Activated CD4-positive, alpha-beta T cell treated with anti-CD3 and anti-CD28 coated beads for 24 hours (primary cell): Measurements from ENCODE around the gene DENND1A.

Experiments
- DNase-seq, 2 donors: peaks; one replicate each; pipeline ENCODE4 v3.0.0-alpha.2; 2020; ENCODE audit warnings: low read depth in 2 of 2

Gene DENND1A

GRCh38 chr9:123584202-123585176 lies 345.4 kb downstream of the DENND1A start:
- no peak for DNase-seq

GRCh38 chr9:123583646-123584045 lies 346.3 kb downstream of the DENND1A start:
- no peak for DNase-seq

- DNase-seq = no peak
Observed at GRCh38 chr9:123571240-123571639, 358.7 kb downstream of the DENND1A start.

DNA sequence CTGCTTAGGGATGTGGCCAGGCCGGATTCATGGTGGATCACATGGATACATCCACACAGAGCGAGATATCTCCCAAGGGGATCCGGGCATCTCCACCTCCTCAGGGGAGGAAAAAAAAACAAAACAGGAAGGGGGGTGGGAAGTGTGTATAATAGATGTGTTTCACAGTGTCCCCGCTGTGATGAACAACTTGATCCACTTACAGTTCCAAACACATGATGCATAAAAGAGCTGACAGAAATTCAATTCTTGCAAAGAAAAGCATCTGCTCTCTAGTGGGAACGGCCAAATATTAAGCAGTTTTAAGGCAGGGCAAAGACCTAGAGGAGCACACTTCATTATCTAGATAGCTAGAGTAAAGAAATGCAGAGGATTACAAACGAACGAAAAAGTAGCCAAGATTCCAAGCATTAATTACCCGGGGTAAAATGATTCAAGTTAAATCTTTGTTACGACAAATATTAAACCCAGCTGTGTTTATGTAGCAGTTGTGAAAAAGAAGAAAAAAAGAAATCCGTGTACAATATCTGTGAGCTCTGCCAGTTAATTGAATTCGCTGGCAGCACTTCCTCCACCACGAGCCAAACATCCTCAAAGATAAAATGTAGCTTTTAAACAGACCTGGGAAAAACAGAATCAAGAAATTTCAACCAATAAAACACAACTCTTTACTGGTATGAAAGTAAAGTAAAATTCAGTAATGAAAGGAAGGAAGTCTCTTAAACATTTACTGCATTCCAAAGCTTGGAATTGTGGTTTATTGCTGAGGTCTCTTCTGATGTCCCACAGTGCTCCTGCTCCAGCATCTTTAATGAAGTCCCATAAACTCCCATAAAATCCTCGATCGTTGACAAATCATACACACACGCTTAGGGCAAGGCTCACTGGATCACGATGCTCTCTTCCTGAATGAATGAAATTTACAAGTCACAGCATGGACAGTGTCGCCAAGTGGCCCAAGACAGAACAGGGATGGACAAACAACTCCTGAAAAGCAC lies 360.9 kb downstream of the DENND1A start:
- no peak for DNase-seq

GRCh38 chr9:123567013-123567412 lies 362.9 kb downstream of the DENND1A start:
- DNase-seq = no peak

GRCh38 chr9:123564652-123565051 lies 365.3 kb downstream of the DENND1A start:
- no peak for DNase-seq

DNA sequence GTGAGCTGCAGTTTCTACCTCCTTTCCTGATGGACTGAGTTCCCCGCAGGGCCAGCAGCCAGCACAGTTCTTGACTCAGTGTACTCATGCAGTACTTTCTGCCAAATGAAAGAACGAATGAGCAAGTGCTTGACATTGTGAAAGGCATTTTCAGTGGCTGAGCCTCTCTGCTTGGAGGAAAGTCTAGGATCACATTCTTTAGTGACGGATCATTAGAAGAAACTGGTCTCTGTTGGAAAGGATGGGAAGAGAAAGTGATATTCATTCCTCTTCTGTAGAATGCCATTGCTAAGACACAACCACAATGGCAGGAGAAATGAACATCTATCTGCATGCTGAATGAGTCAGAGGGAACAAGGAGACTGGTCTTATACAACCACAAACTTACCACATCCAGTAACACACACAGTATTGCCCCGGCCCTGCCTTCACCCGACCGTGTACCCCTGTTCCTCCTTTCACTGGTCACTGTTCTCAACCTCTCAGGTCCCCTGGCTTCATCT lies 367.0 kb downstream of the DENND1A start:
- DNase-seq = no peak

DNA sequence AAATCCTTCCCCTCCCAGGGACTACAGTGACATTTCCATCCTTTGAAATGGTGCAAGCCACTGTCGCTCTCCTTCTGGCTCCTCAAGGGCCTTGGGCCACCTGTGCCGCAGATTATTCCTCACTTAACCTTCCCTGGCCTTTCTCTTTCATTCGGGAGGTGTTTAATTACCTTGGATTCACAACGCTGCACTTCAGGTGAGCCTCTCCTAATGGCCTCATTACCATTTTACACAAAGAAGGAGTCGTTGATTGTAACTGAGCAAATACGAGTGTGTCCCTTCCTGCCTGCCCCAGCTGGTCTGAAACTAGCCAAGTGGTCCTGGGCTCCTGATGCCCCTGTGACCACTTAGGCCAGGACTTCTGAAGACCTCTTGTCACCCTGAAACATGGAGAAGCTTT lies 368.9 kb downstream of the DENND1A start:
- no peak for DNase-seq

DNA sequence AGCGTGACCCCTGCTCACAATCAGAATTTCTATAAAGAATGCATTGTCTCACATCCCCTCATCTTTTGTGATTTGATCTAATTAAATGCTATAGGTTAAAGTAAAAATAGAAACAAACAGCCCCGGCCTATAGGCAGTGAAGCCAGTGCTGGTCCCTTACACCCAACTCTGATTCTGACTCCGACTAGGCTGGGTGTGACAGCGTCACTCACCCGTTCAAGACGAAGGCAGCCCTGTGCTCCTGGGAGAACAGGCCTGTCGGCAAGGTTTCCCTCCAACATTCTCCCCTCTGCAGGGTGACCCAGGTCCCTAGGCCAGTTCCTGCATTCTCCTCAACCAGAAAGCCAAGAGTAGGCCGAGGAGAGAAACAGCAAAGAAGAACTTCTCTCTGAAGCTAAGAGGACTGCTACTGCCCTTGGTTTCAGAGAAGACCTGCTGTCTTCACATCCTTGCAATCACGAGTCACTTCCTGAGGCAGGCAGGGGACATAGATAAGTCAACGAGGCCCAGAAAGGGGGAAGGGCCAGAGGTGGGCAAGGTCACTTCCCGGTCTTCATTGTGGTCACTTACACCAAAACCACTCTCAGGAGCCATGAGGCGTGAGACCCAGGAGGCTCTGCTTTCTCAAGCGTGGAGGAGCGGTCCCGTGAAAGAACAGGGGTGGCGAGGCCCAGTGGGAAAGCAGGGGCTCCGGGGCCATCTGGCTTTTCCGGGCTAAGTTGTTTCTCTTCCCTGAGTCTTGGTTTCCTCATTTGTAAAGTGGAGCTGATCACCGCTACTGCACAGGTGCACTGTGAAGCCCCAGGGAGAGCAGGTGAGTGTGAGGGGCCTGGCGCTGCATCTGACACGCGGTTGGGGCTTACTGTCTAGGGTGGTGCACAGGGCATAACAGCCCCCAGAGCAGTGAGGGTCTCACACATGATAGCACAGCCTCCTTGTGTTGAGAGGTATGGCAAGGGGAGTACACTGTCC lies 373.2 kb downstream of the DENND1A start:
- DNase-seq = no peak

- no peak for DNase-seq
Observed at GRCh38 chr9:123555646-123556045, 374.3 kb downstream of the DENND1A start.

DNA sequence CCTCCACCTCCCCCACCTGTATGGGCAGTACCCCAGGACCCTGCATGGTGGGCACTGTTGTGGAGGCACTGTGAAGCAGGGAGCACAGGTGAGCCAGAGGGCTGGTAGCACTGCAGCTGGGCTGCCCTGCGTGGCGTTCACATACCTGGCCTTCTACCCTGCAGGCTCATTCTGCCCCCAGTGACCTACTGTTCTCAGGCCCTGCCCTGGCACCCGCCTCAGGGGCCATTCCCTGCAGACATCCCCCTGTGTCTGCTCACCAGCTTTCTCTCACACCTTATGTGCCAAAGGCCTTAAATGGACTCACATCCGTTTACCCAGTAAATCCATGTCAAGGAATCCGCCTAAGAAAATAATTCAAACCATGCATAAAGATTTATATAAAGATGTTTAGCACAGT lies 377.4 kb downstream of the DENND1A start:
- no peak for DNase-seq

GRCh38 chr9:123551734-123552133 lies 378.2 kb downstream of the DENND1A start:
- DNase-seq = no peak

- DNase-seq = no peak
Observed at GRCh38 chr9:123550797-123551196, 379.1 kb downstream of the DENND1A start.

DNA sequence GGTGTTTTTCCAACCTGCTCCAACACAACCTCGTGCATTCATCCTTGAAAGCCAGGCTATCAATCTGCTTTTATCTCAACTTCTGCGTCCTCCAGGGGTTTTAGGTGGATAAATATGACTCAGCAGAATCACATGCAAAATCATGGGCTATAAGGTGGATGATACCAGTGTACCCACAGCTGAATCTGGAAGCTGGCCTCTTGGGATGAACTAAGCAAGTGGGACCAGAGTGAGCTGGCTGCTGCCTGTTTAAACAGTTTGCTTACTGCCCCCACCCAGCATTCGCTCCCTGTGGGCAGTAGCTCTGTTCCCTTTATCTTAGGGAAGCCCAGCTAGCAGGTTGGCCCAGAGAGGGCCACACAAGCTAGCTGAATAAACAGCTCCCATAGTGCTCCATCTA lies 379.9 kb downstream of the DENND1A start:
- DNase-seq = no peak

GRCh38 chr9:123548741-123549545 lies 381.0 kb downstream of the DENND1A start:
- DNase-seq = peak; percentile 33 to 58

- no peak for DNase-seq
Observed at GRCh38 chr9:123544007-123544827, 385.7 kb downstream of the DENND1A start.

GRCh38 chr9:123543492-123543891 lies 386.4 kb downstream of the DENND1A start:
- no peak for DNase-seq

DNA sequence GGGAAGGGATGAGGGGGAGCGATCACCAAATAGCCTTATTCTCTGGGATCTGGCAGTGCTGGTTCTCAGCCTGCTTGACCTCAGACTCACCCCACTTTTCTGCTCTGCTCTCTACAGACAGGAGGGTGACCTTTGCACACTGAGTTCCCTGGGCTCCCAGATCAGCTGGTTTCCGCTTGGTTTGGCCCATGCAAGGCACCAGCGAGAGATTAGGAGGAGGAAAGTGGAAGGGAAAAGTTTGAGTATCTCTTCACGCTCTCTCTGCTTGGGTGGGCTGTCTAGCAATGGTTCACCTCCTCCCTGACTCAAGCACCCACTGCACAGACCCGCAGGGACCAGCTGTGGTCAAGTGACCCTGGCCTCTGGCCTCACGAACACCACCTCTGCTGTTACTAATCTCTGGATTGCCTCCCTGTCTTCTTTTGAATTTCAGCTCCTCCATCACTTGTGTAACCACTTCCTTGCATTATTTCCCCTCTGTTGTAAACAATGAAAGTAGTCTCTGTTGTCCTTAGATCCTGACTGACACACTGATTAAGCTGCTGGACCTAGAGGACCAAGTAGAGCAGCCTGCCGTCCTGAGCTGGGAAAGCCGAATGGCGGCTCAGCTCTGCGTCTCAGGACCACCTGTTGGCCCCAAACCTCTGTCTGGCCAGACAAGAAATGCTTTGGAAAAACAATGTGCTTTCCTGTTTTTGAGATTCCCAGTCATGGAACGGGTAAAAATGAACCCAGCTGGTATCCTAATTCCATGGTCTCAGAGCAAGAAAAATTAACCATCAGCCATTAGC lies 387.3 kb downstream of the DENND1A start:
- DNase-seq = no peak
